Esophagus squamous epithelium (tissue), 5 donors: Measurements from ENCODE around the gene NLRC5. TPM values are rescaled to one million over a fixed set of nuclear protein-coding genes. Genes with fewer than 3 reads are reported as not detected.

ENCODE experiments used
- DNase-seq: peaks from one replicate; lab custom pipeline; 2025; lab: John Stamatoyannopoulos, UW
- H3K27ac ChIP-seq, 4 donors: fragments of 200-600 bp; sonication (generic); one replicate each; pipeline ENCODE4 v1.5.1; 2016 to 2019; ENCODE audit warnings: mild to moderate bottlenecking in 1 of 4
- H3K27me3 ChIP-seq, 4 donors: fragments of 200-600 bp; sonication (generic); 1 replicate in 3 of 4; 2 replicates in 1 of 4; pipeline versions ENCODE4 v1.5.1 to v1.6.0; 2017 to 2021; ENCODE audit warnings: antibody characterized with exemption in 1 of 4
- H3K36me3 ChIP-seq, 3 donors: fragments of 200-600 bp; sonication (generic); one replicate each; pipeline ENCODE4 v1.5.1; 2016 to 2019
- H3K4me1 ChIP-seq, 3 donors: fragments of 200-600 bp; sonication (generic); one replicate each; pipeline ENCODE4 v1.5.1; 2017 to 2019
- H3K4me3 ChIP-seq, 4 donors: fragments of 200-600 bp; sonication (generic); 1 replicate in 3 of 4; 2 replicates in 1 of 4; pipeline ENCODE4 v1.5.1; 2016 to 2019; ENCODE audit warnings: mild to moderate bottlenecking in 2 of 4, moderate library complexity in 1 of 4
- H3K9me3 ChIP-seq, 3 donors: fragments of 200-600 bp; sonication (generic); one replicate each; pipeline ENCODE4 v1.5.1; 2016 to 2019
- CTCF ChIP-seq, 6 experiments: fragments of 450-650 bp in 4 of 6; fragments of 200-600 bp in 2 of 6; sonication (generic) in 2 of 6; IDR thresholded peaks; one replicate each; pipeline ENCODE4 v1.5.1; 2016 to 2019; ENCODE audit warnings: antibody characterized with exemption in 6 of 6, mild to moderate bottlenecking in 4 of 6, moderate library complexity in 4 of 6
- POLR2A ChIP-seq, 4 donors: fragments of 450-650 bp; IDR thresholded peaks; one replicate each; pipeline ENCODE4 v1.6.1; 2017; ENCODE audit warnings: antibody characterized with exemption in 4 of 4, mild to moderate bottlenecking in 4 of 4, moderate library complexity in 3 of 4
- WGBS, 2 donors: methylation state at CpG; one replicate each; pipeline ENCODE4 v1.1.5; 2018; 5-methylcytosine and 5-hydroxymethylcytosine counted together
- intact Hi-C: fragments of 100-400 bp; cut with DNase I; formaldehyde crosslinking; loops from one replicate; pipeline ENCODE4 v1.15.0; 2022
- total RNA-seq, 4 donors: library from RNA; depleted of rRNA; stranded (reverse); fragments of >200 nt; gene quantifications; one replicate each; pipeline ENCODE4 v1.1.0, GENCODE V29; 2016
- donor health status: DM: yes; HTN: yes; CAD: no.

The NLRC5 gene
- total RNA-seq, 4 donors from 2014 or later, result 7.7 to 25.2 (median 14.1) TPM

- H3K9me3 ChIP-seq, result no peaks in the 10 kb centered on the region
- TF ChIP-seq POLR2A (IDR thresholded peaks at IDR 0.05) (no peak), CTCF (IDR thresholded peaks at IDR 0.05) (no peak)
- no peak overlapping the region for H3K27ac ChIP-seq
- no peaks in the 10 kb centered on the region for H3K27me3 ChIP-seq
- DNase-seq, result no peak
- intact Hi-C loops, result no loop called here
- WGBS, 2 donors, result 75 to 83% methylated on average over 3 of the region's 3 CpGs
- H3K4me3 ChIP-seq, result no peak overlapping the region
- peaks cover 0 to 59% (median 0%) of the 10 kb centered on the region in 3 donors for H3K36me3 ChIP-seq
- peaks cover 0 to 6% (median 0%) of the 10 kb centered on the region in 3 donors for H3K4me1 ChIP-seq
Observed at GRCh38 chr16:57071831-57072582, 82.7 kb downstream of the NLRC5 start.

GRCh38 chr16:57072616-57073275 lies 83.4 kb downstream of the NLRC5 start:
- H3K4me1 ChIP-seq, result peaks cover 0 to 6% (median 0%) of the 10 kb centered on the region in 3 donors
- WGBS, 2 donors, result 72 to 76% methylated on average over 6 to 8 of the region's 8 CpGs
- DNase-seq, result no peak
- H3K9me3 ChIP-seq, result no peaks in the 10 kb centered on the region
- peaks cover 0 to 59% (median 0%) of the 10 kb centered on the region in 3 donors for H3K36me3 ChIP-seq
- no peak overlapping the region for H3K27ac ChIP-seq
- no peaks in the 10 kb centered on the region for H3K27me3 ChIP-seq
- TF ChIP-seq CTCF (IDR thresholded peaks at IDR 0.05) (no peak), POLR2A (IDR thresholded peaks at IDR 0.05) (no peak)
- intact Hi-C loops, result no loop called here
- H3K4me3 ChIP-seq, result no peak overlapping the region

- no peaks in the 10 kb centered on the region for H3K9me3 ChIP-seq
- no peak for TF ChIP-seq CTCF (IDR thresholded peaks at IDR 0.05)
- TF ChIP-seq POLR2A (IDR thresholded peaks at IDR 0.05), result no peak
- H3K4me3 ChIP-seq, result no peak overlapping the region
- intact Hi-C loops, result no loop called here
- no peaks in the 10 kb centered on the region for H3K4me1 ChIP-seq
- no peak for DNase-seq
- no peaks in the 10 kb centered on the region for H3K27me3 ChIP-seq
- H3K36me3 ChIP-seq, result peaks cover 0 to 73% (median 0%) of the 10 kb centered on the region in 3 donors
- no peak overlapping the region for H3K27ac ChIP-seq
- no CpG with 5 or more reads among the region's 7 CpGs for WGBS, 2 donors
Observed at GRCh38 chr16:57077714-57078113, 88.4 kb downstream of the NLRC5 start.

- Histone ChIP-seq H3K9me3 (no peaks in the 10 kb centered on the region), H3K4me3 (no peak overlapping the region), H3K27ac (no peak overlapping the region), H3K4me1 (peaks cover 0 to 10% (median 0%) of the 10 kb centered on the region in 3 donors), H3K27me3 (no peaks in the 10 kb centered on the region), H3K36me3 (peaks cover 0 to 54% (median 0%) of the 10 kb centered on the region in 3 donors)
- TF ChIP-seq CTCF (IDR thresholded peaks at IDR 0.05) (no peak), POLR2A (IDR thresholded peaks at IDR 0.05) (no peak)
- no peak for DNase-seq
- intact Hi-C loops, result no loop called here
Observed at GRCh38 chr16:57081744-57082143, 92.4 kb downstream of the NLRC5 start.

GRCh38 chr16:57082664-57083063 lies 93.3 kb downstream of the NLRC5 start:
- Histone ChIP-seq H3K4me1 (peaks cover 0 to 10% (median 0%) of the 10 kb centered on the region in 3 donors), H3K27ac (no peak overlapping the region), H3K9me3 (no peaks in the 10 kb centered on the region), H3K36me3 (peaks cover 0 to 45% (median 0%) of the 10 kb centered on the region in 3 donors), H3K27me3 (no peaks in the 10 kb centered on the region), H3K4me3 (no peak overlapping the region)
- DNase-seq, result no peak
- intact Hi-C loops, result no loop called here
- TF ChIP-seq POLR2A (IDR thresholded peaks at IDR 0.05), result no peak
- no peak for TF ChIP-seq CTCF (IDR thresholded peaks at IDR 0.05)
- 92 to 95% methylated on average over 6 of the region's 6 CpGs for WGBS, 2 donors
